Measurements from ENCODE around the gene CACNA1S.
A peak's percentile ranks its signal among the peaks of the same experiment; 100 is the strongest.

CACNA1S gene

GRCh38 chr1:201015551-201016091 is 96.6 kb downstream of the CACNA1S start:
- Histone ChIP-seq H3K4me3 (no peak overlapping the region), H3K27me3 (peaks cover 0 to 44% of the 10 kb centered on the region in 2 donors), H3K27ac (no peak overlapping the region), H3K36me3 (no peaks in the 10 kb centered on the region), H3K9me3 (no peaks in the 10 kb centered on the region), H3K4me1 (peaks cover 0 to 34% (median 22%) of the 10 kb centered on the region in 4 donors)
- intact Hi-C loops (cut with DNase I; ENCODE audit: low total_unique reads), result no loop called here
- no peak for TF ChIP-seq CTCF (IDR thresholded peaks at IDR 0.05)
- DNase-seq, result no peak

- peaks cover 0 to 44% of the 10 kb centered on the region in 2 donors for H3K27me3 ChIP-seq
- no peak overlapping the region for H3K4me3 ChIP-seq
- no peak for DNase-seq
- no peak for TF ChIP-seq CTCF (IDR thresholded peaks at IDR 0.05)
- no peak overlapping the region for H3K27ac ChIP-seq
- H3K4me1 ChIP-seq, result peaks cover 0 to 34% (median 22%) of the 10 kb centered on the region in 4 donors
- no peaks in the 10 kb centered on the region for H3K9me3 ChIP-seq
- intact Hi-C loops (cut with DNase I; ENCODE audit: low total_unique reads), result no loop called here
- H3K36me3 ChIP-seq, result no peaks in the 10 kb centered on the region
These were observed 97.4 kb downstream of the CACNA1S start for GRCh38 chr1:201014816-201015200.

GRCh38 chr1:201013991-201014815 is 98.0 kb downstream of the CACNA1S start:
- no peak for TF ChIP-seq CTCF (IDR thresholded peaks at IDR 0.05)
- no peaks in the 10 kb centered on the region for H3K9me3 ChIP-seq
- intact Hi-C loops (cut with DNase I; ENCODE audit: low total_unique reads), result no loop called here
- H3K27ac ChIP-seq, result no peak overlapping the region
- H3K4me3 ChIP-seq, result peak overlapping the region in 1 of 2 donors; percentile 28
- no peak for DNase-seq
- peaks cover 0 to 34% (median 22%) of the 10 kb centered on the region in 4 donors for H3K4me1 ChIP-seq
- peaks cover 0 to 42% of the 10 kb centered on the region in 2 donors for H3K27me3 ChIP-seq
- no peaks in the 10 kb centered on the region for H3K36me3 ChIP-seq

GRCh38 chr1:201013031-201013485 is 99.2 kb downstream of the CACNA1S start:
- Histone ChIP-seq H3K27ac (no peak overlapping the region), H3K4me1 (peaks cover 0 to 34% (median 22%) of the 10 kb centered on the region in 4 donors), H3K4me3 (no peak overlapping the region), H3K9me3 (no peaks in the 10 kb centered on the region), H3K36me3 (no peaks in the 10 kb centered on the region), H3K27me3 (peaks cover 0 to 44% of the 10 kb centered on the region in 2 donors)
- no peak for DNase-seq
- intact Hi-C loops (cut with DNase I; ENCODE audit: low total_unique reads), result no loop called here
- no peak for TF ChIP-seq CTCF (IDR thresholded peaks at IDR 0.05)

- no peaks in the 10 kb centered on the region for H3K36me3 ChIP-seq
- intact Hi-C loops (cut with DNase I; ENCODE audit: low total_unique reads), result no loop called here
- no peak for TF ChIP-seq CTCF (IDR thresholded peaks at IDR 0.05)
- H3K4me1 ChIP-seq, result peaks cover 0 to 23% (median 15%) of the 10 kb centered on the region in 4 donors
- no peak overlapping the region for H3K4me3 ChIP-seq
- peaks cover 0 to 31% of the 10 kb centered on the region in 2 donors for H3K27me3 ChIP-seq
- H3K27ac ChIP-seq, result no peak overlapping the region
- no peaks in the 10 kb centered on the region for H3K9me3 ChIP-seq
- DNase-seq, result no peak
These were observed 100.6 kb downstream of the CACNA1S start for GRCh38 chr1:201011616-201012015.
